HCT116 (cell line): ENCODE data around the gene CENPF.

ENCODE experiments used
- ATF3 ChIP-seq: IDR thresholded peaks from 2 replicates; pipeline ENCODE4 v1.6.1; 2012
- CTCF ChIP-seq, 3 experiments: fragments of 200-600 bp in 1 of 3; sonication (generic) in 1 of 3; IDR thresholded peaks in 2 of 3; conservative IDR thresholded peaks in 1 of 3; 2 replicates each; pipeline ENCODE4 v1.5.1; 2012 to 2017; ENCODE audit warnings: low read depth in 2 of 3, low read length in 2 of 3, antibody characterized with exemption in 1 of 3, borderline replicate concordance in 1 of 3, control low read depth in 1 of 3, mild to moderate bottlenecking in 1 of 3, mixed read lengths in 1 of 3, mixed run types in 1 of 3, moderate library complexity in 1 of 3; ENCODE audit not compliant: insufficient read depth in 1 of 3
- REST ChIP-seq: IDR thresholded peaks from 2 replicates; pipeline ENCODE4 v1.6.1; 2012; ENCODE audit warnings: low read depth

GRCh38 chr1:214698559-214698958, 95.6 kb downstream of the CENPF start:
- no peak for TF ChIP-seq REST
- no peak for TF ChIP-seq CTCF (IDR thresholded peaks at IDR 0.05 in 2 of 3, conservative IDR thresholded peaks at IDR 0.05 in 1 of 3; ENCODE audit: borderline replicate concordance in 1 of 3, insufficient read depth in 1 of 3, low read depth in 2 of 3, low read length in 2 of 3)
- TF ChIP-seq ATF3 = no peak
